ENCODE data around the gene CYP4F12. TPM values are rescaled to one million over a fixed set of nuclear protein-coding genes. Genes with fewer than 3 reads are reported as not detected.

CYP4F12 gene
- total RNA-seq, 1 donor from 2014 or later, result not detected

GRCh38 chr19:15714638-15715037 lies 41.8 kb downstream of the CYP4F12 start:
- H3K9me3 Mint-ChIP-seq (ENCODE audit: unreplicated experiment), result peaks cover 7% of the 10 kb centered on the region
- H3K27ac Mint-ChIP-seq (ENCODE audit: unreplicated experiment), result no peak overlapping the region
- peaks cover 4% of the 10 kb centered on the region for H3K27me3 Mint-ChIP-seq (ENCODE audit: unreplicated experiment)
- H3K4me3 Mint-ChIP-seq (ENCODE audit: unreplicated experiment), result no peak overlapping the region
- TF ChIP-seq CTCF (IDR thresholded peaks at IDR 0.05; ENCODE audit: partially characterized antibody, unreplicated experiment), result no peak
- H3K4me1 Mint-ChIP-seq (ENCODE audit: low read depth, unreplicated experiment), result no peaks in the 10 kb centered on the region
- no peaks in the 10 kb centered on the region for H3K36me3 Mint-ChIP-seq (ENCODE audit: unreplicated experiment)
- no peak for DNase-seq

DNA sequence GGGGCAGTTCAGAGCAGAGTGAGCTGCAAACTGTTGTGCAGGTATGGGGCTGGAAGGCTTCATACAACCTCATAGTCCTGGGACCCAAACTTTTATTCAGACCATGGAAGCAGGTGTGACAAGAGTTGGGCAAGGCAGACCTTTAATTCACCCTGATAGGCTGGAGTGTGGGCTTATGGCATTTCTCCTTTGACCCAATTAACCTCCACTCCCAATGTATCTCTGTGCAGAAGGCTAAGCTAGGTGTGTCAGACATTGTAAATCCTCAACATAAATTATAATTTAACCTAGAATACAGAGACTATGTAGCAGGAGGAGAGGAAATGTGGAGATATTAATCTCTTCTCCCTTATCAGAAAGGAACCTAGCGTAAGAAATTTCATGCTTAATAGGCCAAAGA lies 42.8 kb downstream of the CYP4F12 start:
- H3K4me3 Mint-ChIP-seq (ENCODE audit: unreplicated experiment), result no peak overlapping the region
- H3K27ac Mint-ChIP-seq (ENCODE audit: unreplicated experiment), result no peak overlapping the region
- no peak for TF ChIP-seq CTCF (IDR thresholded peaks at IDR 0.05; ENCODE audit: partially characterized antibody, unreplicated experiment)
- peaks cover 2% of the 10 kb centered on the region for H3K27me3 Mint-ChIP-seq (ENCODE audit: unreplicated experiment)
- no peaks in the 10 kb centered on the region for H3K36me3 Mint-ChIP-seq (ENCODE audit: unreplicated experiment)
- peaks cover 9% of the 10 kb centered on the region for H3K9me3 Mint-ChIP-seq (ENCODE audit: unreplicated experiment)
- DNase-seq, result no peak
- H3K4me1 Mint-ChIP-seq (ENCODE audit: low read depth, unreplicated experiment), result no peaks in the 10 kb centered on the region

GRCh38 chr19:15717809-15718208 lies 44.9 kb downstream of the CYP4F12 start:
- Mint-ChIP-seq H3K4me1 (ENCODE audit: low read depth, unreplicated experiment) (no peaks in the 10 kb centered on the region), H3K27ac (ENCODE audit: unreplicated experiment) (no peak overlapping the region), H3K27me3 (ENCODE audit: unreplicated experiment) (peaks cover 5% of the 10 kb centered on the region), H3K4me3 (ENCODE audit: unreplicated experiment) (no peak overlapping the region), H3K9me3 (ENCODE audit: unreplicated experiment) (peaks cover 6% of the 10 kb centered on the region), H3K36me3 (ENCODE audit: unreplicated experiment) (no peaks in the 10 kb centered on the region)
- DNase-seq, result no peak
- TF ChIP-seq CTCF (IDR thresholded peaks at IDR 0.05; ENCODE audit: partially characterized antibody, unreplicated experiment), result no peak

GRCh38 chr19:15721268-15721667 lies 48.4 kb downstream of the CYP4F12 start:
- peaks cover 6% of the 10 kb centered on the region for H3K9me3 Mint-ChIP-seq (ENCODE audit: unreplicated experiment)
- DNase-seq, result no peak
- no peak overlapping the region for H3K4me3 Mint-ChIP-seq (ENCODE audit: unreplicated experiment)
- peaks cover 7% of the 10 kb centered on the region for H3K27me3 Mint-ChIP-seq (ENCODE audit: unreplicated experiment)
- TF ChIP-seq CTCF (IDR thresholded peaks at IDR 0.05; ENCODE audit: partially characterized antibody, unreplicated experiment), result no peak
- no peaks in the 10 kb centered on the region for H3K36me3 Mint-ChIP-seq (ENCODE audit: unreplicated experiment)
- no peaks in the 10 kb centered on the region for H3K4me1 Mint-ChIP-seq (ENCODE audit: low read depth, unreplicated experiment)
- H3K27ac Mint-ChIP-seq (ENCODE audit: unreplicated experiment), result no peak overlapping the region

DNA sequence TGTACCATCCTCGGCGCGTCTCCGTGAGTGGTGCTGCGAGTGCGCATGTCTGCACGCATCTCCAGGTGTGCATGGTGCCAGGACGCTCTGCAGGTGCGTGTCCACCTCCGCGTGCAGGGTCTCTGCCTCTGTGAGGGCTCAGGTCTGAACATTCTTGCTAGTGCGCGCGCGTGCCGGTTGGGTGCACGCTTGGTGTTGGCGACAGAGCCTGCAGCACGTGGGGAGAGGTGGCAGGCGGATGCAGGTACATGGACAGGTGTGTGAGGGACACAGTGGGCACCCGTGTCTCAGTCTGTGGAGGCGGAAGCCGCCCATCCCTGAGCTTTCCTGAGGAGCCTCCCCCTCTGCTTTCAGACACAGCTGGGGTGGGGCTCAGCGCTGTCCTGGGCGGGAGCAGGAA lies 50.1 kb downstream of the CYP4F12 start:
- DNase-seq, result no peak
- no peak for TF ChIP-seq CTCF (IDR thresholded peaks at IDR 0.05; ENCODE audit: partially characterized antibody, unreplicated experiment)
- Mint-ChIP-seq H3K27ac (ENCODE audit: unreplicated experiment) (no peak overlapping the region), H3K4me1 (ENCODE audit: low read depth, unreplicated experiment) (no peaks in the 10 kb centered on the region), H3K9me3 (ENCODE audit: unreplicated experiment) (peaks cover 8% of the 10 kb centered on the region), H3K36me3 (ENCODE audit: unreplicated experiment) (no peaks in the 10 kb centered on the region), H3K4me3 (ENCODE audit: unreplicated experiment) (no peak overlapping the region), H3K27me3 (ENCODE audit: unreplicated experiment) (peaks cover 7% of the 10 kb centered on the region)
